Measurements from ENCODE around the gene BIRC7.

DNA sequence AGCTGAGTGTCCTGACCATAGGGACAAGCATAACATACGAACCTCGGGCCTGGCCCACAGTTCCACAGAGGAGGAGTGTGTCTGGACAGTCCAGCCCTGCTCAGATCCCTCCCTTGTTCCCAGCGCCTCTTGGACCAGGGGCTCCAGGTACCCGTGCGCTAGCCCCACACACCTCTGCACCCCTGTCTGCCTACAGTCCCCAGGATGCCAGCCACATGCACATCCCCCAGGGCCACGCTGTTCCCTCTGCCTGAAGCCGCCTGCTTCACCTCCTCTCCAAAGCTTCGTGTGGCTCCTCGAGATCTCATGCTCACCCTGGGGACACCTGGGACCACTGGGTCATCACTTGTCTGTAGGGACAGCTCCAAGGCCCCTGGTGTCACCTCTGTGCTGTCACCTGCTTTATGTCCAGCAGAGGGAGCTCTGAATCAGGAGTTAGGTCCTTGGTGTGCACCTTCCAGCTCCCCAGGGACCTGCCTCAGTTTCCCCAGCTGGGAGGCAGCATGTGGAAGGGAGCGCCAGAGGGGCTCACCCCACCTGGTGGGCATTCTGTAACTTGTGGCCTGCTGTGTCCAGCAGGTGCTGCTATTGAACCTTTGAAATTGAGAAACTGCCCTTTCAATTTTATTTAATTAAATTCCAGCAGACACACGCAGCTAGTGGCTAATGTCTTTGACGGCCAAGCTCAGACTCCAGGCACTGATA is 12.4 kb upstream of the BIRC7 start:
- TF ChIP-seq, protein P1, sequence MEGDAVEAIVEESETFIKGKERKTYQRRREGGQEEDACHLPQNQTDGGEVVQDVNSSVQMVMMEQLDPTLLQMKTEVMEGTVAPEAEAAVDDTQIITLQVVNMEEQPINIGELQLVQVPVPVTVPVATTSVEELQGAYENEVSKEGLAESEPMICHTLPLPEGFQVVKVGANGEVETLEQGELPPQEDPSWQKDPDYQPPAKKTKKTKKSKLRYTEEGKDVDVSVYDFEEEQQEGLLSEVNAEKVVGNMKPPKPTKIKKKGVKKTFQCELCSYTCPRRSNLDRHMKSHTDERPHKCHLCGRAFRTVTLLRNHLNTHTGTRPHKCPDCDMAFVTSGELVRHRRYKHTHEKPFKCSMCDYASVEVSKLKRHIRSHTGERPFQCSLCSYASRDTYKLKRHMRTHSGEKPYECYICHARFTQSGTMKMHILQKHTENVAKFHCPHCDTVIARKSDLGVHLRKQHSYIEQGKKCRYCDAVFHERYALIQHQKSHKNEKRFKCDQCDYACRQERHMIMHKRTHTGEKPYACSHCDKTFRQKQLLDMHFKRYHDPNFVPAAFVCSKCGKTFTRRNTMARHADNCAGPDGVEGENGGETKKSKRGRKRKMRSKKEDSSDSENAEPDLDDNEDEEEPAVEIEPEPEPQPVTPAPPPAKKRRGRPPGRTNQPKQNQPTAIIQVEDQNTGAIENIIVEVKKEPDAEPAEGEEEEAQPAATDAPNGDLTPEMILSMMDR (IDR thresholded peaks at IDR 0.05 in 8 of 11, conservative IDR thresholded peaks at IDR 0.05 in 3 of 11), result peak; percentile 29 to 85 (median 73)
- TF ChIP-seq POLR2A (IDR thresholded peaks at IDR 0.05), result no peak
